GM19043 (cell line): ENCODE measurements around the gene ITPKC.
"Not testable (repeated sequence)": the region's sequence is repeated elsewhere in the genome, so short reads cannot be mapped to it uniquely, and the experiment has no call there.

Experiments
- ATAC-seq: cut with Tn5 transposase; IDR thresholded peaks from one replicate; pipeline ENCODE4 v1.9.1; 2021; ENCODE audit warnings: low read depth; ENCODE audit not compliant: unreplicated experiment

Gene ITPKC

DNA sequence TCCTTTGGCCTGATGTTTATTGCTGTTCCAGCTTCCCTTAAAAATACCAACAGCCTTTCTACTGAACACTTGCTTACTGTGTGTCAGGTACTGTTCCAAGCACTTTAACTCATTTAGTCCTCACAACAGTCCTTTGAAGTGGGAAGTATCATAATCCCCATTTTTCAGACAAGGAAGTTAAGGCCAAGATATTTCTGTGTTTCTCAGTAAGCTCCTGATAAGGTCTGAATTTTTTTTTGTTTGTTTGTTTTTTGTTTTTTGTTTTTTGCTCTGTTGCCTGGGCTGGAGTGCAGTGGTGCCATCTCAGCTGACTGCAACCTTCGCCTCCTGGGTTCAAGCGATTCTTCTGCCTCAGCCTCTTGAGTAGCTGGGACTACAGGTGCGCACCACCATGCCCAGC lies 41.6 kb downstream of the ITPKC start:
- ATAC-seq = no peak

DNA sequence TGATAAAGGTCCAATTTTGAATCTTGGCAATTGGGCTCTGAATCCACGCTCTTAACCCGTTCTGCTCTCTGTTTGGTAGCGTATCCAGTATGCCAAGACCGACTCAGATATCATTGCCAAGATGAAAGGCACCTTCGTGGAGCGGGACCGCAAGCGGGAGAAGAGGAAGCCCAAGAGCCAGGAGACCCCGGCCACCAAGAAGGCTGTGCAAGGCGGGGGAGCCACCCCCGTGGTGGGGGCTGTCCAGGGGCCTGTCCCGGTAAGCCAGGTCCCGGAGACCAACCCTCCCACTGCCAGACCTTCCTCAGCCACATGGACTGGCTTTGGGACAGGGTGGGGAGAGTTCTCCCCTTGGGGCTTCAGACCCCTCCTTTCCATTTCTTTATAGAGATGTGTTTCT lies 42.4 kb downstream of the ITPKC start:
- ATAC-seq = no peak

DNA sequence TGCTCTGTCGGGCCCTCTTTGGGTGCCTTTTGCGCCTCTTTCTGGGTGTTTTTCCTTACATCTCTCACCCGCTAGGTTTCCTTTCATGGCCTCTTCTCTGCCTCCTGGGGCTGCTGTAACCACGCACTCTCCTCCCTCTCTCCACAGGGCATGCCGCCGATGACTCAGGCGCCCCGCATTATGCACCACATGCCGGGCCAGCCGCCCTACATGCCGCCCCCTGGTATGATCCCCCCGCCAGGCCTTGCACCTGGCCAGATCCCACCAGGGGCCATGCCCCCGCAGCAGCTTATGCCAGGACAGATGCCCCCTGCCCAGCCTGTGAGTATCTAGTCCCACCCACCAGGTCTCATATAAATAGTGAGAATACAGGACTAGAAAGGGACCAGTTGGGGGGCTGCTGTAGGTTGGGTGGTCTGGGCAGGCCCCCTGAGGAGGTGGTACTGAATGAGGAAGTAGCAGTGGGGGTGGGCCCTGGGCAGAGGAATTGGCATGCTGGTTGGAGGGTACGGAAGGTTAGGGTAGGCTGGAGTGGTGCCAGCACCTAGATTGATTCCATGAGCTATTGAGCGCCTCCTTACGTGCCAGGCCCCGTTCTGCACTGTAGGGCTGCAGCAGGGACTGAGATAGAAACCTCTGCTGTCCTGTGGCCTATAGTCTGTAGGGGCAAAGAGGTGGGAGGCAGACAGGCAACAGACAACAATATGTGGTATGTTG lies 46.0 kb downstream of the ITPKC start:
- ATAC-seq = no peak

DNA sequence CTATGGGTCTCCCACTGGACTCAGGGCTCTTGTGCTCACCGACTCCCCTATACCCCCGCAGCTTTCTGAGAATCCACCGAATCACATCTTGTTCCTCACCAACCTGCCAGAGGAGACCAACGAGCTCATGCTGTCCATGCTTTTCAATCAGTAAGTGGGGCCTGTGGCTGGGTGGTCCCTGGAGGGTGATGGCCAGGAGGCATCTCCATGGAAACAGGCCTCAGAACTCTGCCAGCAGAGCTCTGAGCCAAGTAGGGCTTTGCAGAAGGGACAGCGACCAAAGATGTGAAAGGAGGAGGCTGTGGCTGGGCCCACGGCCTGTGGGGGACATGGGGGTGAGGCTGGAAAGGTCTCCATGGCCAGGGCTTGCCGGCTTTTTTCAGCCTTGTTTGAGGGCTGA lies 46.6 kb downstream of the ITPKC start:
- ATAC-seq = no peak

DNA sequence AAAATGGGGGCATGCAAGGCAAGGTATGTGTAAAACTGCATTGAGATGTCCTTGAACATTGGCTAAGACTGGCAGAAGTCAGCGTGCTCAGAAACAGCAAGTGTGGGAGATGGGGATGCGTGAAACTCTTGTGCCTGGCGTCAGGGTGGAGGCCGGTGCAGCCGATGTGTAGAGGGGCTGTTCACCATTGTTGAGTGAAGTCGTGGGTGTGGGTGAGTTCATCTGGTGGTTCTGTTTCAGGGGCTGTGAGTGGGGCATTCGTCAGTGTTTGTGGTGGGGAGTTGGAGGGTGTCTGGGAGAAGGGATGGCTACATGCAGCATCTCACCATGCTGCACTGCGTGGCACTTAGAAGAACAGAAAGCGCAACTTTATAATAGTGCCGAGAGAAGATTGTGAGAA lies 47.1 kb downstream of the ITPKC start:
- no peak for ATAC-seq

DNA sequence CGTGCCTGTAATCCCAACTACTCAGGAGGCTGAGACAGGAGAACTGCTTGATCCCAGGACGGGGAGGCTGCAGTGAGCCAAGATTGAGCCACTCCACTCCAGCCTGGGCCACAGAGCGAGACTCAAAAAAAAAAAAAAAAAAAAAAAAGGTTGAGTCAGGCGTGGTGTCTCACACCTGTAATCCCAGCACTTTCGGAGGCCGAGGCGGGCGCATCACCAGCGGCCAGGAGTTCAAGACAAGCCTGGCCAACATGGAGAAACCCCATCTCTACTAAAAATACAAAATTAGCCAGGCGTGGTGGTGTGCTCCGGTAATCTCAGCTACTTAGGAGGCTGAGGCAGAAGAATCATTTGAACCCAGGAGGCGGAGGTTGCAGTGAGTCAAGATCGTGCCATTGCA lies 49.5 kb downstream of the ITPKC start:
- ATAC-seq = not testable (repeated sequence)

DNA sequence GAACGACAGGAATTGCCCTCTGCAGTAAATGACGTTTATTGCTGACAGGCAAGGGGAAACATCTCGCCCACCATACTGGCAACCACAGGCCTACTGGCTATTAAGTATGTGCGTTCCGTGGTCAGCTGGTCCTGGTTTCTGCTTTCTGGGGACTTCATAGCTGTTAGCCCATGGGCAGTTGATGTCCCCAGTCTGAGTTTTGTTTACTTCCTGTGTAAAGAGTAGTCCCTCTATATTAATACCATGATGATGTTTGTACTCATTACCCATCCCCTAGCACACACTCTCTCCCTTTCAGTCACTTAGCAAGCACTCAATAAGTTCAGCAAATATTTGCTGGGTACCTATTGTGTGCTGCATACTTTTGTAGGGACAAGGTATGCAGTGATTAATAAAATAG lies 52.0 kb downstream of the ITPKC start:
- no peak for ATAC-seq

DNA sequence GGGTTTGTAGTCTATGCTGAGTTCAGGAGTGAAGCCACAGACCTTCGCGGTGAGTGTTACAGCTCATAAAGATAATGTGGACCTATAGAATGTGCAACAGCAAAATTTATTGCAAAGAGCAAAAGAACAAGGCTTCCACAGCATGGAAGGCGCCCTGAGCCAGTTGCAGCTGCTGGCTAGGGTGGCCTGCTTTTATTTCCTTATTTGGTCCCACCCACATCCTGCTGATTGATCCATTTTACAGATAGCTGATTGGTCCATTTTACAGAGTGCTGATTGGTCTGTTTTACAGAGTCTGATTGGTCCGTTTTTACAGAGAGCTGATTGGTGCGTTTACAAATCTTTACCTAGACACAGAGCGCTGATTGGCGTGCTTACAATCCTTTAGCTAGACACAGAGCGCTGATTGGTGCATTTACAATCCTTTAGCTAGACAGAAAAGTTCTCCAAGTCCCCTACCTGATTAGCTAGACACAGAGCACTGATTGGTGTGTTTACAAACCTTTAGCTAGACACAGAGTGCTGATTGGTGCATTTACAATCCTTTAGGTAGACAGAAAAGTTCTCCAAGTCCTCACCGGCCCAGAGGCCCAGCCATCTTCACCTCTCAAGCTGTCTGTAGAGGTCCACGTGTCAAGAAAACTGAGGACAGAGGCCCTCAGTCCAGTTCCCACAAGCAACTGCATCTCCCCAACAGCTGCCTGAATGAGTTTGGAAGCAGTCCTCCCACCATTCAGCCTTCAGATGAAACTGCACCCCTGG lies 54.4 kb downstream of the ITPKC start:
- ATAC-seq = not testable (repeated sequence)

DNA sequence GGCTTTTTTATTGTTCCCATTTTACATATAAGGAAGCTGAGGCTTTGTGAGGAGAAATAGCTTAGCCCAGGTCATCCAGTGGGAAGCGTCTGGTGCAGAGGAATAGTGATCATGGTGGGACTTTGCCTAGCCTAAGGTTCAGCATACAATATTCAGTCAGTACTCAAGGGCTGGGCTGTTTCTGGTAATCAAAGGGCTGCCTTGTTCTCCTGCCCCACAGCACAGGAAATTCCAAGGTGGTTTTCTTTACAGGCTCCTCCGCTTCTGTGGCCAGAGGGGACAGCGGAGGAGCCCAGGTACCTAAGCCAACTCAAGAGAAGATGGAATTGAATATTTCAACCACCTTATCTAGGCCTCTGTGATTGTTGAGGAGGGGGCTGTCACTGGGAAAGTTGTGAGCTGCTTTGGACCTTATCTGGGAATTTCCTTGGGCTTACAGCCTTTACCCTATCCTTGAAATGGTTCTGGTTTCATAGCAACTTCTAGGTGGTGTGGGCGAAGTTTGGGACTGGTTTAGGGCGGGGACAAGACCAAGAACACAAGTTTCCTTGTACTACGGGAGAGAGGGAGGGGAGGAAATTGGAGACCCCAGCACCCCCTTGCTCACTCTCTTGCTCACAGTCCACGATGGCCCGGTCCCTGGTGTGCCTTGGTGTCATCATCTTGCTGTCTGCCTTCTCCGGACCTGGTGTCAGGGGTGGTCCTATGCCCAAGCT lies 58.2 kb downstream of the ITPKC start, which contains the start of gene MIA:
Gene MIA (plus strand): TSS at position 606 of the 716 bp plus-strand sequence. CDS start 22 bp downstream, at position 628.
- no peak for ATAC-seq

DNA sequence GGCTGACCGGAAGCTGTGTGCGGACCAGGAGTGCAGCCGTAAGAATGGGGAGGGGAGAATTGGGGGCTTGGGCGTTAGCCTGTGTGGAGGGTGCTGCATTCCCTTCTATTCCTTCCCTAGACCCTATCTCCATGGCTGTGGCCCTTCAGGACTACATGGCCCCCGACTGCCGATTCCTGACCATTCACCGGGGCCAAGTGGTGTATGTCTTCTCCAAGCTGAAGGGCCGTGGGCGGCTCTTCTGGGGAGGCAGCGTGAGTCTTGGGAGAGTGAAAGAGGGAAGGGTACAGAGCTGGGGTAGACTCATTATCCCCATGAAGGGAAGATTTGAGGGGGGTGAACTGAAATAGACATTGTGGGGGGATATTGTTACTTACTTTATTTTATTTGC lies 58.7 kb downstream of the ITPKC start:
- no peak for ATAC-seq

DNA sequence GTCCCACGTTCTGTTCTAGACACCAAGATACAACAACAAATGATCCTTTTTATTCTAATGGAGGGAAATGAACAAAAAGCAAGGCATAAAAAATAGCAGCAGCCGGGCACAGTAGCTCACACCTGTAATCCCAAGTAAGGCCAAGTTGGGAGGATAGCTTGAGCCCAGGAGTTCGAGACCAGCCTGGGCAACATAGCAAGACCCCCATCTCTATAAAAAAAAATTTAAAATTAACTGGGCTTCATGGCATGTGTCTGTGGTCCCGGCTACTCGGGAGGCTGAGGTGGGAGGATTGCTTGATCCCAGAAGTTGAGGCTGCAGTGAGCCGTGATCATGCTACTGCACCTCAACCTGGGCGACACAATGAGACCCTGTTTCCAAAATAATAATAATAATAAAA lies 59.5 kb downstream of the ITPKC start:
- no peak for ATAC-seq

DNA sequence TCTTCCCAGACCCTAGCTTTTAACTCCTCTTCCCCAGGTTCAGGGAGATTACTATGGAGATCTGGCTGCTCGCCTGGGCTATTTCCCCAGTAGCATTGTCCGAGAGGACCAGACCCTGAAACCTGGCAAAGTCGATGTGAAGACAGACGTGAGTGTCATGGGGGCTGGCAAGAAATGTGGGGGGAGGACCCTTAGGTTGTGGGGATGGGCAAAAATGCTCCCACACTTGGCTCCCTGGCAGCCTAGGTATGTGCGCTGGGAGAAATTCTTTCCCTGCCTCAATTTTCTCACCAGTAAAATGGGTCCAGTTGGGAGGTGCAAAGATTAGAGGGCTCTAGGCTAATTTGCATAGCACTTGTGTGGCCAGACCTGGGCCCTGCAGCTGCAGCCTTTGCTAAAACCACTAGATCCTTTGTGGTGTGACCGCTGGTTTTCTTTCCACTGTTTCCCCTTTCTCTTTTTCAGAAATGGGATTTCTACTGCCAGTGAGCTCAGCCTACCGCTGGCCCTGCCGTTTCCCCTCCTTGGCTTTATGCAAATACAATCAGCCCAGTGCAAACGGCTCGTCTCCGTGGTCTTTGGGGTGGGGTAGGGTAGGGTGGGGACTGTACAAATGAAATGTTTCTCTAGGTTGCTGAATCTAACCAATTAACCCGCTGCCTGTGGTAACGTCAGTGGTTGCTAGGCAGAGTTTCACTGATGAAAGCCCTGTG lies 60.2 kb downstream of the ITPKC start:
- ATAC-seq = peak; percentile 55

DNA sequence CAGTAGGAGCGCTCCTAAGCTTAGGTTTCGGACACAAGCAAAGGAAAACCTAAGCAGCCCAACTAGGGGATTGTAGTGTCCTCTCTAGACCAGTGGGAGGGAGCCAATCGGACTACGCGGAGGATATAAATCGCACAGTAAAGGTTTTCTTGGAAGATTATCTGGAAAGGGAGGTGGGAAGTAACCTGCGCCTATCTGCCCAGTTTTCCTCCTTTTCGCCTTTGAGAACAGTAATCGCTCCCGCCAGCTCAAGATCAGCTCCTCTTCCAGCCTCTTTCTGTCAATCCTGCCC lies 60.7 kb downstream of the ITPKC start:
- ATAC-seq = no peak

DNA sequence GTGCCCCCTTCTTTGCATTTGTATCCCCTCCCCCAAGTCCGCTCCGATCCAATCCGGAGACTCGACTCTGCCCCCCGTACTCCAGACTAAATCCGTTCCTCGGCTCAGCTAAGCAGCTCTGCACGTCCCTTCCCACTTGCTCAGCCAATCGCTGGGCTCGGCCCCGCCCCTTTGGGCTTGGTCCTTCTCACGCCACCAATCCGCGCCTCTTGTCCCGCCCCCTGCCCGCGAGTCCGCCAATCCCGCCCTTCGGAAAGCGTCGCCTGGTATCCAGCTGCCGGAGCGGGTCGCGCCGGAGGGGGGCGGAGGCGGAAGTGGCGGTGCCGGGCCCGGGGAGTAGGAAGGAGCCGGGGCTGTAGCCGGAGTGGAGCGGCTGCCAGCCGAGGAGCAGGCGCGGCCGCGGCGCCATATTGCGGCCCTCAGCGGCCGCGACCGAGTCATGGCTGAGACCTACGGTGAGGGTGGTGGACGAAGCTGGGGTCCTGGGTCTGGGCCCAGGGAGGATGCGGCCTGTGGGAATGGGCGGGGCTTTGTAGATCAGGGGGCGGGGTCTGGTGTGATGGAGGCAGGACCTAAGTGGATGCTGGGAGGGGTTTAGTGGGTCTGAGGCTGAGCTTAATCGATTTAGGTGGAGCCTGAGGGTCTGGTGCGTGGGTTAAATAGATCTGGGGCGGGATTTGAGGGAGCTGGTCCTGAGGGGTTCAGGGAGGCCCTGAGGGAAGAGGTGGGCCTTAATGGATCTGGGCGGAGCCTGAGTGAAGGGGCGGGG lies 61.2 kb downstream of the ITPKC start, which contains the start of gene RAB4B:
Gene RAB4B (plus strand): TSS at position 311 of the 769 bp plus-strand sequence. CDS start 129 bp downstream, at position 440.
- peak; percentile 47 for ATAC-seq

DNA sequence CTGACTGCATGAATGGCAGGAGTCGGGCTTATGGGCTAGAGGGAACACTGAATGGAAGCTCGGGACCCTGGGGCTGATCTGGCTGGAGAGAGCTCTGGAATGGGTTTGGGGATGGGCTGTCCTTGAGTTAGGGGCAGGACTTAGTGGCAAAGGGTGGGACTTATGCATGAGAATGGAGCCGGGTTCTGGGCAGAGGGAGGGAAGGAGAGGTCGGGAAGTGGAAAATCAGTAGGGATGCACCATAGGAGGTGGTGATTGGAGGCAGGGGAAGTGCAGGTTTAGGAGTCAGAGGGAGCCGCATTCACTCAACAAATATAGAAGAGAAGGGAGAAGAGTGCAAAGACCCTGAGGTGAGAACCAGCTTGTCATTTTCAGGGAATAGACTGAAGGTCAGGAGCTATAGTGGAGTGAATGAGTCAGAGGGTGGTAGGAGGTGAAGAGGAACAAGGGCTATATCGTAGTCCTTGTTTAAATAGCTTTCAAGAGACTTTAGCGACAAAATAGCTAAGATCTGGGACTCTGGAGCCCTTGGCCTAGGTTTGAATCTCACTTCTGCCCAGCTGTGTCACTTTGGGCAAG lies 61.9 kb downstream of the ITPKC start:
- ATAC-seq = no peak

DNA sequence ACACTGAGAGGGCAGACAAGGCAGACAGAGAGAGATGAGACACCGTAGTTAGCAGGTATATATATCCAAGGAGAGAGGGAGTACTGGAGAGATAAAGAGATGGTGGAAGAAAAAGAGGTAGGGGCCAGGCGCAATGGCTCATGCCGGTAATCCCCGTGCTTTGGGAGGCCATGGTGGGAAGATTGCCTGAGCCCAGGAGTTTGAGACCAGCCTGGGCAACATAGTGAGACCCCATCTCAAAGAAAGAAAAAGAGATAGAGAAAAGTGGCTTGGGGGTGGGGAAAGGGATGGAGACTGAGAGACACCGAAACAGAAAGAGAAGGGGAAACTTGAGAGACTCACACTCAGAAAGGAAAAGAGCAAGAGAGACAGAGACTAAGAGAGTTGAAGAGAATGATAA lies 63.7 kb downstream of the ITPKC start:
- no peak for ATAC-seq

DNA sequence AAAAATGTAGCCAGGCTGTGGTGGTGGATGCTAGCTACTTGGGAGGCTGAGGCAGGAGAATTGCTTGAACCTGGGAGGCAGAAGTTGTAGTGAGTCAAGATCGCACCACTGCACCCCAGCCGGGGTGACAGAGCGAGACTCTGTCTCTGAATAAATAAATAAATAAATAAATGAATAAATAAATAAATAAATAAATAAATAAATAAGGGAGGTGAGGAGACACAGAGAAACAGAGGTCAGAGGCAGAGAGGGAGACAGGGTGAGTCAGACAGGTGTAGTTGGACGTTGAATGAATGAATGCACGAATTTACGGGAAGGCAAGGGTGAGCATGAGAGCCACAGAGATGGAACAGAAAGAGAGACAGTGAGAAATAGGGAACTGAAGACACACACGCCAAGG lies 64.2 kb downstream of the ITPKC start:
- ATAC-seq = no peak

DNA sequence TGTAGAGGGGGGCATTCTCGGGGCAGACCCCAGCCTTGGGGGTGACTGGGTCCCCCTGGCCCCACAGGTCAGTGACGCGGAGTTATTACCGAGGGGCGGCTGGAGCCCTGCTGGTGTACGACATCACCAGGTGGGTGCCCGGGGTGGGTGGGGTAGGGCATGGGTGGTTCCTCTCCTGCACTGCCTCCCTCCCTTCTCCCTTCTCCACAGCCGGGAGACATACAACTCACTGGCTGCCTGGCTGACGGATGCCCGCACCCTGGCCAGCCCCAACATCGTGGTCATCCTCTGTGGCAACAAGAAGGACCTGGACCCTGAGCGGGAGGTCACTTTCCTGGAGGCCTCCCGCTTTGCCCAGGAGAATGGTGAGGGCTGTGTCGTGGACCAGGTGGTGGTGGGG lies 66.8 kb downstream of the ITPKC start:
- ATAC-seq = no peak

DNA sequence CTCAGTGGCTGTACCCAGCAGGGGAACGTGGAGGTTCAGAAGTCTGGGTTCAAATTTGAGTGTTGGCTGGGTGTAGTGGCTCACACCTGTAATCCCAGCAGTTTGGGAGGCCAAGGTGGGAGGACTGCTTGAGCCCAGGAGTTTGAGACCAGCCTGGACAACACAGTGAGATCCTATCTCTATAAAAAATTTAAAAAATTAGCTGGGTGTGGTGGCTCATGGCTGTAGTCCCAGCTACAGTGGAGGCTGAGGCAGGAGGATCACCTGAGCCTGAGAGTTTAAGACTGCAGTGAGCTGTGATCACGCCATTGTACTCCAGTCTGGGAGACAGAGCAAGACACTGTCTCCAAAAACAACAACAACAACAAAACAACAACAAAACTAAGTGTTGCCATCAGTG lies 67.2 kb downstream of the ITPKC start:
- not testable (repeated sequence) for ATAC-seq

DNA sequence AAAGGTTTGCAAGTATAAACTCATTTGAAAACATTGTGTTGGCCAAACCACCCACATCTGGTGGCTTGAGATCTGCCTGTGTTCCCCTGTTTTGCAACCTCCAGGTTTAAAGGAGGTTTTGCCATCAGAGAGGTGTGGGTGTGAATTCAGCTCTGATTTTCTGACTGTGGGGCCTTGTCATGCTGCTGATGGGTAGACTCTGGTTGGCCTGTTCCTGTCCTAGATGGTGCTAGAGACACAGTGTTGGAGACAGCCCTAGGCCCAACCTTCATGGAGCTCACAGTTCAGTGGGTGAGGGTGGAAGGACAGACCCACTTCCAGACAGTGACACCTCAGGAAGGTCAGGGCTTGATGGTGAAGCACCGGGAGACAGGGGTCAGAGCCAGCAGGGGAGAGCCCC lies 68.6 kb downstream of the ITPKC start:
- no peak for ATAC-seq
